WTC11 (cell line): ENCODE data around the gene DCAF17. TPM values are rescaled to one million over a fixed set of nuclear protein-coding genes. Genes with fewer than 3 reads are reported as not detected.

Source experiments
- ATAC-seq: fragments of 200-7000 bp; cut with Tn5 transposase; 2 replicates; pipeline ENCODE4 v1.10.0; 2021; ENCODE audit warnings: mild to moderate bottlenecking, moderate library complexity
- CTCF ChIA-PET: fragments of 300-600 bp; sonication (Branson Sonifier 250); formaldehyde crosslinking; loops from one replicate; lab custom pipeline; 2021; ENCODE audit warnings: antibody characterized with exemption; lab: Charles Lee
- POLR2A ChIA-PET: fragments of 350-600 bp; sonication (Branson Sonifier 250); formaldehyde crosslinking; loops from one replicate; lab custom pipeline; 2021; ENCODE audit warnings: antibody characterized with exemption; lab: Charles Lee
- DNase-seq: peaks from one replicate; pipeline ENCODE4 v3.0.0; 2021; ENCODE audit warnings: low spot score
- H3K27ac Mint-ChIP-seq: 2 replicates; pipeline ENCODE4 v1.8.0; 2021; ENCODE audit warnings: mixed read lengths
- H3K27me3 Mint-ChIP-seq: 2 replicates; pipeline ENCODE4 v1.8.0; 2021; ENCODE audit warnings: low read depth, mild to moderate bottlenecking, moderate library complexity, mixed read lengths
- H3K36me3 Mint-ChIP-seq: 2 replicates; pipeline ENCODE4 v1.8.0; 2021; ENCODE audit warnings: mixed read lengths
- H3K4me1 Mint-ChIP-seq: 2 replicates; pipeline ENCODE4 v1.8.0; 2022; ENCODE audit warnings: mixed read lengths
- H3K4me3 Mint-ChIP-seq: 2 replicates; pipeline ENCODE4 v1.8.0; 2021; ENCODE audit warnings: mild to moderate bottlenecking, moderate library complexity, mixed read lengths
- H3K9me3 Mint-ChIP-seq: 2 replicates; pipeline ENCODE4 v1.8.0; 2021; ENCODE audit warnings: mixed read lengths
- ATF2 ChIP-seq: sonication (generic); formaldehyde crosslinking; IDR thresholded peaks from 2 replicates; pipeline ENCODE4 v1.8.1; 2022; ENCODE audit warnings: low read depth, missing genetic modification reagents, borderline replicate concordance
- ATF3 ChIP-seq: sonication (generic); formaldehyde crosslinking; conservative IDR thresholded peaks from 2 replicates; pipeline ENCODE4 v1.8.1; 2022; ENCODE audit warnings: mild to moderate bottlenecking, missing genetic modification reagents
- ERG ChIP-seq: fragments of 250-450 bp; sonication (Bioruptor Pico); IDR thresholded peaks from 2 replicates; pipeline ENCODE4 v1.8.0; 2021; ENCODE audit warnings: mild to moderate bottlenecking
- ESRRA ChIP-seq: sonication (generic); formaldehyde crosslinking; IDR thresholded peaks from 2 replicates; pipeline ENCODE4 v1.8.1; 2022; ENCODE audit warnings: mild to moderate bottlenecking, missing genetic modification reagents, borderline replicate concordance
- GABPB1 ChIP-seq: sonication (generic); formaldehyde crosslinking; IDR thresholded peaks from 2 replicates; pipeline ENCODE4 v1.8.1; 2023; ENCODE audit warnings: mild to moderate bottlenecking, missing genetic modification reagents
- GRHL2 ChIP-seq: fragments of 250-450 bp; sonication (Bioruptor Pico); IDR thresholded peaks from 2 replicates; pipeline ENCODE4 v1.8.0; 2022; ENCODE audit warnings: mild to moderate bottlenecking, moderate library complexity; ENCODE audit not compliant: insufficient replicate concordance, severe bottlenecking
- IRF1 ChIP-seq: sonication (generic); formaldehyde crosslinking; IDR thresholded peaks from 2 replicates; pipeline ENCODE4 v1.8.0; 2023; ENCODE audit warnings: missing genetic modification reagents
- NFATC4 ChIP-seq: fragments of 250-450 bp; sonication (Bioruptor Pico); IDR thresholded peaks from 2 replicates; pipeline ENCODE4 v1.9.0; 2021; ENCODE audit warnings: mild to moderate bottlenecking
- PREB ChIP-seq: sonication (generic); formaldehyde crosslinking; IDR thresholded peaks from 2 replicates; pipeline ENCODE4 v1.8.1; 2022; ENCODE audit warnings: mild to moderate bottlenecking, missing genetic modification reagents, moderate library complexity, borderline replicate concordance
- SOX15 ChIP-seq: fragments of 250-450 bp; sonication (Bioruptor Pico); IDR thresholded peaks from 2 replicates; pipeline ENCODE4 v1.9.0; 2021; ENCODE audit warnings: mild to moderate bottlenecking
- TEAD1 ChIP-seq: sonication (generic); formaldehyde crosslinking; IDR thresholded peaks from 2 replicates; pipeline ENCODE4 v1.8.0; 2022; ENCODE audit warnings: mild to moderate bottlenecking, missing genetic modification reagents
- USF2 ChIP-seq: sonication (generic); formaldehyde crosslinking; IDR thresholded peaks from 2 replicates; pipeline ENCODE4 v1.8.1; 2023; ENCODE audit warnings: mild to moderate bottlenecking, missing genetic modification reagents, moderate library complexity
- ZBTB21 ChIP-seq: sonication (generic); formaldehyde crosslinking; IDR thresholded peaks from 2 replicates; pipeline ENCODE4 v1.8.1; 2023; ENCODE audit warnings: mild to moderate bottlenecking, missing genetic modification reagents, borderline replicate concordance
- ZNF416 ChIP-seq: fragments of 250-450 bp; sonication (Bioruptor Pico); IDR thresholded peaks from 2 replicates; pipeline ENCODE4 v1.9.0; 2021; ENCODE audit warnings: mild to moderate bottlenecking, inconsistent platforms
- ZSCAN18 ChIP-seq: fragments of 250-450 bp; sonication (Bioruptor Pico); IDR thresholded peaks from 2 replicates; pipeline ENCODE4 v2.1.2; 2022; ENCODE audit warnings: mild to moderate bottlenecking, moderate library complexity
- total RNA-seq: library from RNA; stranded (reverse); gene quantifications from 3 replicates; pipeline ENCODE4 v1.2.3, GENCODE V29; 2021

Gene DCAF17
- total RNA-seq, 1 experiment from 2014 or later, result 27.2 TPM

- H3K4me1 Mint-ChIP-seq, result peaks cover 49% of the 10 kb centered on the region
- H3K36me3 Mint-ChIP-seq, result peaks cover 26% of the 10 kb centered on the region
- no peaks in the 10 kb centered on the region for H3K27me3 Mint-ChIP-seq
- CTCF ChIA-PET, result interaction anchor here (0.7 to 2.6 kb wide), 6 partner anchors 11 to 458 kb away, joined by 3 to 21 read pairs (median 4); no protein-coding TSS in a partner anchor
- no peak for ATAC-seq
- TF ChIP-seq ERG (CRISPR knock-in tag) (no peak), USF2 (CRISPR knock-in tag) (0 out of 2 replicates have a peak, but pooled peaks have one; percentile 9)
- POLR2A ChIA-PET, result interaction anchor here (0.5 kb wide), 1 partner anchor 94 kb away, joined by 3 read pairs; no protein-coding TSS in a partner anchor
- peak overlapping the region; percentile 96 for H3K27ac Mint-ChIP-seq
- H3K4me3 Mint-ChIP-seq, result peak overlapping the region; percentile 87
- H3K9me3 Mint-ChIP-seq, result peaks cover 4% of the 10 kb centered on the region
- DNase-seq, result no peak
Measured at GRCh38 chr2:171431677-171432167, 2.3 kb upstream of the DCAF17 start.

- no peaks in the 10 kb centered on the region for H3K9me3 Mint-ChIP-seq
- H3K4me3 Mint-ChIP-seq, result peak overlapping the region; percentile 87
- ChIA-PET POLR2A (interaction anchor here (1.1 kb wide), 1 partner anchor 90 kb away, joined by 4 read pairs; the partner anchor contains the start of gene CYBRD1), CTCF (interaction anchor here (1.2 to 2.6 kb wide), 5 partner anchors 16 to 346 kb away, joined by 4 to 21 read pairs (median 9); no protein-coding TSS in a partner anchor)
- no peaks in the 10 kb centered on the region for H3K27me3 Mint-ChIP-seq
- peaks cover 26% of the 10 kb centered on the region for H3K36me3 Mint-ChIP-seq
- peaks cover 51% of the 10 kb centered on the region for H3K4me1 Mint-ChIP-seq
- no peak for ATAC-seq
- TF ChIP-seq ATF2 (CRISPR knock-in tag), result no peak
- no peak for TF ChIP-seq ESRRA (CRISPR knock-in tag)
- TF ChIP-seq PREB (CRISPR knock-in tag), result no peak
- TF ChIP-seq ZNF416 (CRISPR knock-in tag), result no peak
- TF ChIP-seq NFATC4 (CRISPR knock-in tag), result no peak
- TF ChIP-seq GRHL2 (CRISPR knock-in tag), result no peak
- TF ChIP-seq SOX15, result no peak
- no peak for TF ChIP-seq GABPB1 (CRISPR knock-in tag)
- TF ChIP-seq, all 79 proteins: peak for 0
- H3K27ac Mint-ChIP-seq, result peak overlapping the region; percentile 96
- DNase-seq, result no peak
Measured at GRCh38 chr2:171432206-171432968, 1.6 kb upstream of the DCAF17 start.

GRCh38 chr2:171432969-171433762 is 860 bp upstream of the DCAF17 start:
- POLR2A ChIA-PET, result interaction anchor here (0.9 to 1.4 kb wide), 6 partner anchors 13 to 504 kb away, joined by 3 to 5 read pairs (median 4); partner anchors contain the start of genes CYBRD1 and GORASP2
- Mint-ChIP-seq H3K4me3 (peak overlapping the region; percentile 87), H3K27ac (peak overlapping the region; percentile 96), H3K27me3 (no peaks in the 10 kb centered on the region), H3K36me3 (peaks cover 34% of the 10 kb centered on the region), H3K9me3 (no peaks in the 10 kb centered on the region), H3K4me1 (peaks cover 52% of the 10 kb centered on the region)
- ATAC-seq, result no peak
- peak; percentile 25 for DNase-seq
- CTCF ChIA-PET, result interaction anchor here (0.5 to 2.6 kb wide), 14 partner anchors 17 to 504 kb away, joined by 3 to 13 read pairs (median 4); partner anchors contain the start of gene GORASP2
- TF ChIP-seq IRF1 (no peak), ZSCAN18 (CRISPR knock-in tag) (no peak), ZBTB21 (no peak), TEAD1 (CRISPR knock-in tag) (no peak), ATF3 (CRISPR knock-in tag) (no peak)
